CD4-positive, alpha-beta T cell treated with Interleukin-6 for 4 hours (primary cell): ENCODE results near the gene NPIPB6.
"Not testable (repeated sequence)": the region's sequence is repeated elsewhere in the genome, so short reads cannot be mapped to it uniquely, and the experiment has no call there.

ENCODE experiments used
- DNase-seq: peaks from one replicate; pipeline ENCODE4 v3.0.0-alpha.2; 2020; ENCODE audit warnings: mixed read lengths

Gene NPIPB6

GRCh38 chr16:28363408-28363807 lies at the start of gene NPIPB6:
Gene NPIPB6, minus strand, starts transcription at chr16:28363508. Its CDS starts 686 bp downstream, at chr16:28362822.
- not testable (repeated sequence) for DNase-seq

GRCh38 chr16:28403220-28404072 lies 40.1 kb upstream of the NPIPB6 start, which contains the start of gene EIF3CL:
Gene EIF3CL, minus strand, starts transcription at chr16:28403841. Its CDS starts 223 bp downstream, at chr16:28403618.
- not testable (repeated sequence) for DNase-seq

GRCh38 chr16:28392054-28392453 lies 28.7 kb upstream of the NPIPB6 start:
- DNase-seq: not testable (repeated sequence)

- not testable (repeated sequence) for DNase-seq
Observed at GRCh38 chr16:28382177-28382867, 19.0 kb upstream of the NPIPB6 start.

- not testable (repeated sequence) for DNase-seq
Observed at GRCh38 chr16:28377822-28378221, 14.5 kb upstream of the NPIPB6 start.

- DNase-seq: not testable (repeated sequence)
Observed at GRCh38 chr16:28377108-28377625, 13.9 kb upstream of the NPIPB6 start.

GRCh38 chr16:28375115-28375514 lies 11.8 kb upstream of the NPIPB6 start:
- not testable (repeated sequence) for DNase-seq

GRCh38 chr16:28374281-28374680 lies 11.0 kb upstream of the NPIPB6 start:
- not testable (repeated sequence) for DNase-seq

- DNase-seq: not testable (repeated sequence)
Observed at GRCh38 chr16:28367926-28368325, 4.6 kb upstream of the NPIPB6 start.

- not testable (repeated sequence) for DNase-seq
Observed at GRCh38 chr16:28364268-28365173, 1.2 kb upstream of the NPIPB6 start.

- DNase-seq: not testable (repeated sequence)
Observed at GRCh38 chr16:28362600-28362999, 708 bp downstream of the NPIPB6 start.

GRCh38 chr16:28338230-28338629 lies 25.1 kb downstream of the NPIPB6 start:
- DNase-seq: not testable (repeated sequence)

GRCh38 chr16:28336940-28337710 lies 26.2 kb downstream of the NPIPB6 start:
- not testable (repeated sequence) for DNase-seq

GRCh38 chr16:28335678-28336077 lies 27.6 kb downstream of the NPIPB6 start:
- DNase-seq: not testable (repeated sequence)

GRCh38 chr16:28332632-28333031 lies 30.7 kb downstream of the NPIPB6 start:
- DNase-seq: not testable (repeated sequence)

GRCh38 chr16:28330981-28331380 lies 32.3 kb downstream of the NPIPB6 start:
- DNase-seq: not testable (repeated sequence)

GRCh38 chr16:28330232-28330631 lies 33.1 kb downstream of the NPIPB6 start:
- not testable (repeated sequence) for DNase-seq

- DNase-seq: peak; percentile 73
Observed at GRCh38 chr16:28326881-28327610, 36.3 kb downstream of the NPIPB6 start.

GRCh38 chr16:28324887-28325279 lies 38.4 kb downstream of the NPIPB6 start:
- no peak for DNase-seq

GRCh38 chr16:28324235-28324886 lies 38.9 kb downstream of the NPIPB6 start:
- DNase-seq: no peak
